ENCODE measurements around the gene NCR2. TPM values are rescaled to one million over a fixed set of nuclear protein-coding genes. Genes with fewer than 3 reads are reported as not detected.

Gene NCR2
- total RNA-seq, 1 experiment from 2014 or later, result not detected

DNA sequence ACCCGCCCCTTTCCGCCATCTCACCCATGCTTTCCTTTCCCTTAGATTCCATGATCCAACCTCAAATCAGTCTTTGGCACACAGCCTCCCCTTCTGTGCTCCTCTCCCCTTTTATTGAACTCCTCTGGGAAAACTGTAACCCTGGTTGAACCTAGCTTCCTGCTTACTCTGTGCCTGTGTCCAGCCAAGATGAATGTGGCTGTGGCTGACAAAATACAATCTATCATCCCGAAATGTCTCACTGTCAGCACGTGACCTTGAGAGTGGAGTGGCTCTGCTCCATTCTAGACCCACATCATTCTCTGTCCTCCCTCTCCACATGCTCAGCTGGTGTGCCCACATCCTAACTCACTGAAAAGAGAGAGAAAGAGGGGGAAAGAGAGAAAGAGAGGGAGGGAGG lies 11.0 kb downstream of the NCR2 start:
- Histone ChIP-seq H3K14ac (ENCODE audit: insufficient read depth, low read length) (no peak overlapping the region), H2AK5ac (ENCODE audit: insufficient read length, low read length) (no peak overlapping the region), H4K8ac (replicated peaks; ENCODE audit: insufficient read length, low read depth, low read length) (no peak overlapping the region), H3K4ac (ENCODE audit: low read depth, low read length) (no peak overlapping the region), H2BK12ac (ENCODE audit: insufficient read length, low read depth, low read length) (no peak overlapping the region), H3K4me1 (ENCODE audit: insufficient read depth, low read length) (no peaks in the 10 kb centered on the region), H4K91ac (ENCODE audit: insufficient read length, low read depth, low read length) (no peak overlapping the region), H3K23ac (ENCODE audit: insufficient read length, low read depth, low read length) (no peak overlapping the region), H3K4me2 (ENCODE audit: insufficient read depth, insufficient read length, low read length) (no peak overlapping the region), H3T11ph (ENCODE audit: low read length) (no peak overlapping the region), H4K5ac (ENCODE audit: insufficient read length, low read depth, low read length) (no peak overlapping the region), H3K56ac (ENCODE audit: insufficient read length, low read depth, low read length) (no peak overlapping the region), H4K20me1 (ENCODE audit: control insufficient read depth, insufficient read depth, insufficient read length) (no peaks in the 10 kb centered on the region), H3K23me2 (ENCODE audit: insufficient read length, low read depth, low read length, poor library complexity, severe bottlenecking) (no peaks in the 10 kb centered on the region), H3K27me3 (ENCODE audit: insufficient read depth, low read length) (no peaks in the 10 kb centered on the region; the same call in 1 of the 2 replicates), H3K79me1 (ENCODE audit: insufficient read depth, low read depth, low read length, poor library complexity, severe bottlenecking) (no peaks in the 10 kb centered on the region), H3K9me3 (ENCODE audit: control insufficient read depth, low read depth, low read length) (peaks cover 7% of the 10 kb centered on the region), H3K9ac (ENCODE audit: extremely low read depth, insufficient read length, low read length) (no peak overlapping the region), H3K27ac (ENCODE audit: insufficient read length, low read depth, low read length) (no peak overlapping the region), H3K18ac (ENCODE audit: insufficient read length, low read depth, low read length) (no peak overlapping the region), H2BK15ac (ENCODE audit: low read depth, low read length) (no peak overlapping the region), H2BK5ac (ENCODE audit: insufficient read length, low read length) (no peak overlapping the region), H2BK20ac (ENCODE audit: low read depth, low read length, poor library complexity, severe bottlenecking) (no peak overlapping the region), H2BK120ac (ENCODE audit: low read depth, low read length, poor library complexity, severe bottlenecking) (no peak overlapping the region), H2AFZ (ENCODE audit: low read length) (no peak overlapping the region), H3K79me2 (ENCODE audit: insufficient read depth, low read length) (no peaks in the 10 kb centered on the region)
- peaks cover 6 to 14% of the 10 kb centered on the region in 2 experiments for H3K4me1 Mint-ChIP-seq
- H3K9me3 Mint-ChIP-seq, result peaks cover 11 to 13% of the 10 kb centered on the region in 2 experiments
- H3K27ac Mint-ChIP-seq, result no peak overlapping the region
- H3K4me3 Mint-ChIP-seq, result no peak overlapping the region
- DNase-seq, result no peak
- H3K27me3 Mint-ChIP-seq (ENCODE audit: low read depth), result peaks cover 85% of the 10 kb centered on the region
- WGBS (ENCODE audit: extremely low coverage, insufficient read length, low lambda C conversion rate), result no CpG with 5 or more reads among the region's 4 CpGs
- TF ChIP-seq, protein P1, sequence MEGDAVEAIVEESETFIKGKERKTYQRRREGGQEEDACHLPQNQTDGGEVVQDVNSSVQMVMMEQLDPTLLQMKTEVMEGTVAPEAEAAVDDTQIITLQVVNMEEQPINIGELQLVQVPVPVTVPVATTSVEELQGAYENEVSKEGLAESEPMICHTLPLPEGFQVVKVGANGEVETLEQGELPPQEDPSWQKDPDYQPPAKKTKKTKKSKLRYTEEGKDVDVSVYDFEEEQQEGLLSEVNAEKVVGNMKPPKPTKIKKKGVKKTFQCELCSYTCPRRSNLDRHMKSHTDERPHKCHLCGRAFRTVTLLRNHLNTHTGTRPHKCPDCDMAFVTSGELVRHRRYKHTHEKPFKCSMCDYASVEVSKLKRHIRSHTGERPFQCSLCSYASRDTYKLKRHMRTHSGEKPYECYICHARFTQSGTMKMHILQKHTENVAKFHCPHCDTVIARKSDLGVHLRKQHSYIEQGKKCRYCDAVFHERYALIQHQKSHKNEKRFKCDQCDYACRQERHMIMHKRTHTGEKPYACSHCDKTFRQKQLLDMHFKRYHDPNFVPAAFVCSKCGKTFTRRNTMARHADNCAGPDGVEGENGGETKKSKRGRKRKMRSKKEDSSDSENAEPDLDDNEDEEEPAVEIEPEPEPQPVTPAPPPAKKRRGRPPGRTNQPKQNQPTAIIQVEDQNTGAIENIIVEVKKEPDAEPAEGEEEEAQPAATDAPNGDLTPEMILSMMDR (conservative IDR thresholded peaks at IDR 0.05), result no peak
- peaks cover 0 to 9% (median 4%) of the 10 kb centered on the region in 3 experiments; a peak in 6 of 7 replicates for H3K36me3 Mint-ChIP-seq (ENCODE audit: insufficient read depth in 1 of 3, low read depth in 3 of 3)

Data from H9 (cell line).